K562 (cell line): ENCODE results near the gene PMIS2. TPM values are rescaled to one million over a fixed set of nuclear protein-coding genes. Genes with fewer than 3 reads are reported as not detected.

Experiments
- ARHGAP35 ChIP-seq: fragments of 450-650 bp; IDR thresholded peaks from 2 replicates; pipeline ENCODE4 v1.6.1; 2018; ENCODE audit not compliant: partially characterized antibody
- BHLHE40 ChIP-seq: IDR thresholded peaks from 2 replicates; pipeline ENCODE4 v1.6.1; 2011; ENCODE audit warnings: low read length, improper control_type of control experiment
- CCNT2 ChIP-seq: IDR thresholded peaks from 2 replicates; pipeline ENCODE4 v1.6.1; 2011; ENCODE audit warnings: borderline replicate concordance, low read depth, mild to moderate bottlenecking, moderate library complexity, mixed read lengths, low read length; ENCODE audit not compliant: insufficient read length; ENCODE audit errors: extremely low read depth
- DIDO1 ChIP-seq: fragments of 450-650 bp; IDR thresholded peaks from 2 replicates; pipeline ENCODE4 v1.6.1; 2016; ENCODE audit warnings: low read depth, missing biosample characterization, missing genetic modification characterization
- EHMT2 ChIP-seq: fragments of 450-650 bp; IDR thresholded peaks from 2 replicates; pipeline ENCODE4 v1.6.1; 2018; ENCODE audit warnings: antibody characterized with exemption
- NR1H2 ChIP-seq: sonication (generic); formaldehyde crosslinking; IDR thresholded peaks from 2 replicates; pipeline ENCODE4 v1.4.0; 2020; ENCODE audit warnings: mild to moderate bottlenecking, missing genetic modification reagents
- NR2C1 ChIP-seq, 2 experiments: fragments of 450-650 bp; IDR thresholded peaks; 2 replicates each; pipeline ENCODE4 v1.6.1; 2017; ENCODE audit warnings: mild to moderate bottlenecking in 2 of 2, antibody characterized with exemption in 1 of 2, inconsistent platforms in 1 of 2, missing compliant biosample characterization in 1 of 2, missing genetic modification characterization in 1 of 2
- RAD21 ChIP-seq, 2 experiments: fragments of 250-450 bp in 1 of 2; fragments of 450-650 bp in 1 of 2; sonication (Bioruptor Pico) in 1 of 2; formaldehyde crosslinking in 1 of 2; IDR thresholded peaks in 1 of 2; conservative IDR thresholded peaks in 1 of 2; 2 replicates each; pipeline versions ENCODE4 v1.4.0 to v1.8.0; 2020 to 2022; ENCODE audit warnings: mild to moderate bottlenecking in 2 of 2, moderate library complexity in 1 of 2
- SMARCB1 ChIP-seq: IDR thresholded peaks from 2 replicates; pipeline ENCODE4 v1.6.1; 2011; ENCODE audit warnings: improper control_type of control experiment, low read depth; ENCODE audit not compliant: insufficient read length
- SMC3 ChIP-seq: conservative IDR thresholded peaks from 2 replicates; pipeline ENCODE4 v1.6.1; 2011; ENCODE audit warnings: low read depth, low read length, improper control_type of control experiment; ENCODE audit not compliant: insufficient read depth
- SRF ChIP-seq, 2 experiments: fragments of 250-450, 450-650 bp in 1 of 2; sonication (Bioruptor Pico) in 1 of 2; sonication (generic) in 1 of 2; formaldehyde crosslinking; IDR thresholded peaks; 2 replicates each; pipeline versions ENCODE4 v1.5.0 to v1.5.1; 2020 to 2022; ENCODE audit warnings: mild to moderate bottlenecking in 1 of 2, missing genetic modification reagents in 1 of 2
- WHSC1 ChIP-seq: IDR thresholded peaks from one replicate; pipeline ENCODE4 v1.6.1; 2012; ENCODE audit warnings: low read length, control low read depth, inconsistent platforms
- ZNF324 ChIP-seq: fragments of 250-450 bp; sonication (Bioruptor Pico); IDR thresholded peaks from 2 replicates; pipeline ENCODE4 v1.4.0; 2020; ENCODE audit warnings: mild to moderate bottlenecking
- ZNF347 ChIP-seq: fragments of 450-650 bp; formaldehyde crosslinking; IDR thresholded peaks from 2 replicates; pipeline ENCODE4 v1.4.0; 2020; ENCODE audit warnings: low read depth, mild to moderate bottlenecking, moderate library complexity
- polyA plus RNA-seq, 8 experiments: library from polyadenylated mRNA; depleted of rRNA in 4 of 8; stranded (reverse) in 5 of 8; unstranded in 3 of 8; fragments of >200 nt; fragmentation: Nextera tagmentation in 2 of 8; fragmentation: Illumina TruSeq in 1 of 8; extraction: Ambion mirVana in 2 of 8; extraction: Trizol in 1 of 8; gene quantifications; 2 replicates each; pipeline versions ENCODE4 v1.2.1 to v1.2.3, GENCODE V29; 2011 to 2014; ENCODE audit warnings: inconsistent platforms in 1 of 8, missing spikeins in 1 of 8
- total RNA-seq, 7 experiments: library from RNA; depleted of rRNA in 6 of 7; stranded (reverse); fragments of >200 nt in 6 of 7; fragmentation: Illumina TruSeq in 2 of 7; extraction: Trizol in 2 of 7; gene quantifications; 2 replicates each; pipeline versions ENCODE4 v1.2.1 to v1.2.3, GENCODE V29; 2011 to 2021; ENCODE audit warnings: low replicate concordance in 1 of 7
- TF ChIP-seq, protein P1 (sequence below), 2 experiments: fragments of 450-650 bp; formaldehyde crosslinking in 1 of 2; IDR thresholded peaks; 2 replicates each; pipeline versions ENCODE4 v1.4.0 to v1.6.1; 2014 to 2020; ENCODE audit warnings: mild to moderate bottlenecking in 2 of 2, borderline replicate concordance in 1 of 2, low read depth in 1 of 2
- TF ChIP-seq, protein P2 (sequence below): fragments of 250-450 bp; sonication (Bioruptor Pico); IDR thresholded peaks from 2 replicates; pipeline ENCODE4 v1.8.0; 2021; ENCODE audit warnings: moderate library complexity, mild to moderate bottlenecking, inconsistent platforms
- TF ChIP-seq, protein P3 (sequence below), 2 experiments: fragments of 450-650 bp; conservative IDR thresholded peaks; 2 replicates each; pipeline ENCODE4 v1.6.1; 2017; ENCODE audit warnings: mild to moderate bottlenecking in 2 of 2, moderate library complexity in 2 of 2

PMIS2 gene
- total and polyA plus RNA-seq, 9 of the 15 experiments (the other 6 are each of a cell fraction or from before 2014, with no cell fraction given): not detected

DNA sequence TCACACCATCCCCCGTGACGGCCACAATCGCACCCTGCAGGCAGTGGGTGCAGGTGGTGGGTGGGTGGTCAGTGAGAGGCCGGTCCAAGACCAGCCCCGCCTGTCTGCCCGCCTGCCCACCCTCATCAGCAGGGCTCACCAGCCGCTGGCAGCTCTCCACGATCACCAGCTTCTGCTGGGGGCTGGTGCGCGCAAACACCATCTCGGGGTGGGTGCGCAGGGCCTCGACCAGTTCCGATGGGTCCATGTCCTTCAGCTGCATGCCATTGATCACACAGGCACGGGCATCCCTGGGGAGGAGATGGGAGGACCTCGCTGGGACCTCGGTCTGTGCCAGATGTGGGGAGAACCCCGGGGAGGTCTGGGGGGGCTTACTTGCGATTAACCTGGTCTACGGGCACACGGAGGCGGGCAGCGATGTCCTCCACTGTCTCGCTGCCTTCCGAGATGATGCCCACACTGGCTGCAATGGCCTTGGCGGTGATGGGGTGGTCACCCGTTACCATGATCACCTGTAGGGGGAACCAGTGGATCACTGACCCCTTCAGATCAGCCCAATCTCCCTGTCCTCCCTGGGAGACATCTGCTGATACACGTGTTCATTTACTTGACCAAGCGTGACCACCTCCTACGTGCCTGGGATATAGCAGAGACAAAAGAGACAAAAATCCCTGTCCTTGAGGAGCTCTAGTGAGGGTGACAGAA, 30.5 kb upstream of the PMIS2 start (continued):
- TF ChIP-seq ARHGAP35 (no peak), SRF (CRISPR knock-in tag; IDR thresholded peaks at IDR 0.05) (peak in 1 of 2 experiments; percentile 92; a peak in 1 of 4 replicates), SMC3 (peak; percentile 37; the same call in 1 of the 2 replicates), ZNF347 (CRISPR knock-in tag) (no peak), EHMT2 (no peak), SMARCB1 (no peak), NR1H2 (CRISPR knock-in tag) (no peak), CCNT2 (no peak), DIDO1 (tag) (0 out of 2 replicates have a peak, but pooled peaks have one; percentile 19), NR2C1 (IDR thresholded peaks at IDR 0.05) (no peak), NR2C1 (tag; IDR thresholded peaks at IDR 0.05) (no peak), BHLHE40 (peak; percentile 22; the same call in 1 of the 2 replicates), ZNF324 (CRISPR knock-in tag) (no peak), WHSC1 (no peak), RAD21 (CRISPR knock-in tag; conservative IDR thresholded peaks at IDR 0.05 in 1 of 2, IDR thresholded peaks at IDR 0.05 in 1 of 2) (peak; percentile 7 to 72; a peak in 2 of 4 replicates)
- TF ChIP-seq, protein P1, sequence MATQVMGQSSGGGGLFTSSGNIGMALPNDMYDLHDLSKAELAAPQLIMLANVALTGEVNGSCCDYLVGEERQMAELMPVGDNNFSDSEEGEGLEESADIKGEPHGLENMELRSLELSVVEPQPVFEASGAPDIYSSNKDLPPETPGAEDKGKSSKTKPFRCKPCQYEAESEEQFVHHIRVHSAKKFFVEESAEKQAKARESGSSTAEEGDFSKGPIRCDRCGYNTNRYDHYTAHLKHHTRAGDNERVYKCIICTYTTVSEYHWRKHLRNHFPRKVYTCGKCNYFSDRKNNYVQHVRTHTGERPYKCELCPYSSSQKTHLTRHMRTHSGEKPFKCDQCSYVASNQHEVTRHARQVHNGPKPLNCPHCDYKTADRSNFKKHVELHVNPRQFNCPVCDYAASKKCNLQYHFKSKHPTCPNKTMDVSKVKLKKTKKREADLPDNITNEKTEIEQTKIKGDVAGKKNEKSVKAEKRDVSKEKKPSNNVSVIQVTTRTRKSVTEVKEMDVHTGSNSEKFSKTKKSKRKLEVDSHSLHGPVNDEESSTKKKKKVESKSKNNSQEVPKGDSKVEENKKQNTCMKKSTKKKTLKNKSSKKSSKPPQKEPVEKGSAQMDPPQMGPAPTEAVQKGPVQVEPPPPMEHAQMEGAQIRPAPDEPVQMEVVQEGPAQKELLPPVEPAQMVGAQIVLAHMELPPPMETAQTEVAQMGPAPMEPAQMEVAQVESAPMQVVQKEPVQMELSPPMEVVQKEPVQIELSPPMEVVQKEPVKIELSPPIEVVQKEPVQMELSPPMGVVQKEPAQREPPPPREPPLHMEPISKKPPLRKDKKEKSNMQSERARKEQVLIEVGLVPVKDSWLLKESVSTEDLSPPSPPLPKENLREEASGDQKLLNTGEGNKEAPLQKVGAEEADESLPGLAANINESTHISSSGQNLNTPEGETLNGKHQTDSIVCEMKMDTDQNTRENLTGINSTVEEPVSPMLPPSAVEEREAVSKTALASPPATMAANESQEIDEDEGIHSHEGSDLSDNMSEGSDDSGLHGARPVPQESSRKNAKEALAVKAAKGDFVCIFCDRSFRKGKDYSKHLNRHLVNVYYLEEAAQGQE (IDR thresholded peaks at IDR 0.05; ENCODE audit: borderline replicate concordance): peak; percentile 41; the same call in 1 of the 2 replicates
- TF ChIP-seq, protein P1 (CRISPR knock-in tag; IDR thresholded peaks at IDR 0.05; ENCODE audit: low read depth): no peak
- TF ChIP-seq, protein P2, sequence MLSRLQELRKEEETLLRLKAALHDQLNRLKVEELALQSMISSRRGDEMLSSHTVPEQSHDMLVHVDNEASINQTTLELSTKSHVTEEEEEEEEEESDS (CRISPR knock-in tag): no peak
- TF ChIP-seq, protein P3, sequence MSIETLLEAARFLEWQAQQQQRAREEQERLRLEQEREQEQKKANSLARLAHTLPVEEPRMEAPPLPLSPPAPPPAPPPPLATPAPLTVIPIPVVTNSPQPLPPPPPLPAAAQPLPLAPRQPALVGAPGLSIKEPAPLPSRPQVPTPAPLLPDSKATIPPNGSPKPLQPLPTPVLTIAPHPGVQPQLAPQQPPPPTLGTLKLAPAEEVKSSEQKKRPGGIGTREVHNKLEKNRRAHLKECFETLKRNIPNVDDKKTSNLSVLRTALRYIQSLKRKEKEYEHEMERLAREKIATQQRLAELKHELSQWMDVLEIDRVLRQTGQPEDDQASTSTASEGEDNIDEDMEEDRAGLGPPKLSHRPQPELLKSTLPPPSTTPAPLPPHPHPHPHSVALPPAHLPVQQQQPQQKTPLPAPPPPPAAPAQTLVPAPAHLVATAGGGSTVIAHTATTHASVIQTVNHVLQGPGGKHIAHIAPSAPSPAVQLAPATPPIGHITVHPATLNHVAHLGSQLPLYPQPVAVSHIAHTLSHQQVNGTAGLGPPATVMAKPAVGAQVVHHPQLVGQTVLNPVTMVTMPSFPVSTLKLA (conservative IDR thresholded peaks at IDR 0.05): peak; percentile 41 to 72; a peak in 3 of 4 replicates
